Panc1 (cell line): ENCODE measurements around the gene PGM5.

ENCODE experiments used
- CTCF ChIP-seq: fragments of 450-650 bp; IDR thresholded peaks from 2 replicates; pipeline ENCODE4 v1.5.1; 2017; ENCODE audit warnings: mild to moderate bottlenecking
- POLR2AphosphoS5 ChIP-seq: IDR thresholded peaks from 2 replicates; pipeline ENCODE4 v1.6.1; 2012; ENCODE audit warnings: mild to moderate bottlenecking, low read depth, low read length, moderate library complexity
- TF ChIP-seq, protein P1 (sequence below), 2 experiments: IDR thresholded peaks; 2 replicates each; pipeline ENCODE4 v1.6.1; 2011 to 2012; ENCODE audit warnings: low read depth in 2 of 2, control low read depth in 1 of 2, low read length in 1 of 2, mild to moderate bottlenecking in 1 of 2, moderate library complexity in 1 of 2; ENCODE audit not compliant: insufficient read depth in 1 of 2

DNA sequence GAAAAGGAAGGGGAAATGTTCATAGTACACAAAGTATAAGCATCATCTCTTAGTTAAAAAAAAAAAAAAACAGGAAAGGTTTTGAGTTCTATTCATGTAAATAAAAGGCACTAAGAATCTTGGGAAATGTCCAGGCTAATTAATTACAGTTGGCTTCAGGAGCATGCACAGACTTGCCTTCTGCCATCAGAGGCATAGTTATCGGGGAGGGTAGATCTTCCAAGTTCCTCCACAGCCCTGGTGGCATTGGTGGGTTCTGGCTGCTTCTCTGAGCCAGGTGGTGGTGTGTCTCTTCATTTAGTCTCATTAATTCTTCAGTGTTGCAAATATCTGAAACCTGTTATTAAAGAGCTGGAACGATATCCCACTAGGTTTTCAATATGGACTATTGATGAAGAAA is 99.0 kb downstream of the PGM5 start:
- no peak for TF ChIP-seq CTCF
- TF ChIP-seq, protein P1, sequence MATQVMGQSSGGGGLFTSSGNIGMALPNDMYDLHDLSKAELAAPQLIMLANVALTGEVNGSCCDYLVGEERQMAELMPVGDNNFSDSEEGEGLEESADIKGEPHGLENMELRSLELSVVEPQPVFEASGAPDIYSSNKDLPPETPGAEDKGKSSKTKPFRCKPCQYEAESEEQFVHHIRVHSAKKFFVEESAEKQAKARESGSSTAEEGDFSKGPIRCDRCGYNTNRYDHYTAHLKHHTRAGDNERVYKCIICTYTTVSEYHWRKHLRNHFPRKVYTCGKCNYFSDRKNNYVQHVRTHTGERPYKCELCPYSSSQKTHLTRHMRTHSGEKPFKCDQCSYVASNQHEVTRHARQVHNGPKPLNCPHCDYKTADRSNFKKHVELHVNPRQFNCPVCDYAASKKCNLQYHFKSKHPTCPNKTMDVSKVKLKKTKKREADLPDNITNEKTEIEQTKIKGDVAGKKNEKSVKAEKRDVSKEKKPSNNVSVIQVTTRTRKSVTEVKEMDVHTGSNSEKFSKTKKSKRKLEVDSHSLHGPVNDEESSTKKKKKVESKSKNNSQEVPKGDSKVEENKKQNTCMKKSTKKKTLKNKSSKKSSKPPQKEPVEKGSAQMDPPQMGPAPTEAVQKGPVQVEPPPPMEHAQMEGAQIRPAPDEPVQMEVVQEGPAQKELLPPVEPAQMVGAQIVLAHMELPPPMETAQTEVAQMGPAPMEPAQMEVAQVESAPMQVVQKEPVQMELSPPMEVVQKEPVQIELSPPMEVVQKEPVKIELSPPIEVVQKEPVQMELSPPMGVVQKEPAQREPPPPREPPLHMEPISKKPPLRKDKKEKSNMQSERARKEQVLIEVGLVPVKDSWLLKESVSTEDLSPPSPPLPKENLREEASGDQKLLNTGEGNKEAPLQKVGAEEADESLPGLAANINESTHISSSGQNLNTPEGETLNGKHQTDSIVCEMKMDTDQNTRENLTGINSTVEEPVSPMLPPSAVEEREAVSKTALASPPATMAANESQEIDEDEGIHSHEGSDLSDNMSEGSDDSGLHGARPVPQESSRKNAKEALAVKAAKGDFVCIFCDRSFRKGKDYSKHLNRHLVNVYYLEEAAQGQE (IDR thresholded peaks at IDR 0.05; ENCODE audit: insufficient read depth in 1 of 2, low read depth in 2 of 2, low read length in 1 of 2), result no peak
- no peak for TF ChIP-seq POLR2AphosphoS5
